Endothelial cell of umbilical vein (primary cell): Measurements from ENCODE around the gene CHSY3. TPM values are rescaled to one million over a fixed set of nuclear protein-coding genes. Genes with fewer than 3 reads are reported as not detected.

Source experiments
- BruUV-seq: library from RNA; stranded (reverse); fragments of 400-500 nt; replicated peaks from 2 replicates; lab custom pipeline; 2021; lab: Mats Ljungman, UMichigan
- CTCF ChIA-PET: fragments of 300-600, 350-600 bp; sonication (Branson Sonifier 250); formaldehyde crosslinking; loops from one replicate; lab custom pipeline; 2021; ENCODE audit warnings: antibody characterized with exemption, inconsistent platforms; lab: Charles Lee
- POLR2A ChIA-PET: fragments of 300-600, 350-600 bp; sonication (Branson Sonifier 250); formaldehyde crosslinking; loops from one replicate; lab custom pipeline; 2021; ENCODE audit warnings: antibody characterized with exemption, inconsistent platforms; lab: Charles Lee
- DNase-seq: peaks from one replicate; pipeline ENCODE4 v3.0.0-alpha.2; 2011; ENCODE audit warnings: low read depth, low spot score
- FAIRE-seq: peaks from 2 replicates; lab custom pipeline; 2011; peaks lifted over from hg19 to GRCh38; lab: Jason Lieb, UNC
- H2AFZ ChIP-seq: 2 replicates; pipeline ENCODE4 v1.6.0; 2012; ENCODE audit warnings: low read depth, low read length, control low read depth, inconsistent platforms
- H3K27ac ChIP-seq: 2 replicates; pipeline ENCODE4 v1.5.1; 2011; ENCODE audit warnings: low read depth, mild to moderate bottlenecking, control low read depth, low read length, moderate library complexity; ENCODE audit not compliant: insufficient read depth
- H3K27me3 ChIP-seq, 2 experiments: 2 replicates each; pipeline versions ENCODE4 v1.6.0 to v1.6.1; 2011; ENCODE audit warnings: low read length in 2 of 2, mixed read lengths in 1 of 2; ENCODE audit not compliant: control insufficient read depth in 2 of 2, insufficient read depth in 2 of 2
- H3K36me3 ChIP-seq, 2 experiments: 2 replicates in 1 of 2; 3 replicates in 1 of 2; pipeline ENCODE4 v1.5.1; 2011; ENCODE audit warnings: low read length in 2 of 2, mild to moderate bottlenecking in 1 of 2, moderate library complexity in 1 of 2; ENCODE audit not compliant: control insufficient read depth in 2 of 2, insufficient read depth in 2 of 2; ENCODE audit errors: extremely low read depth in 1 of 2
- H3K4me1 ChIP-seq: 3 replicates; pipeline ENCODE4 v1.5.1; 2011; ENCODE audit warnings: mild to moderate bottlenecking, low read length; ENCODE audit not compliant: control insufficient read depth, insufficient read depth; ENCODE audit errors: extremely low read depth
- H3K4me2 ChIP-seq: 2 replicates; pipeline ENCODE4 v1.6.1; 2011; ENCODE audit warnings: low read length, control low read depth, mixed read lengths; ENCODE audit not compliant: insufficient read depth
- H3K4me3 ChIP-seq, 3 experiments: fragments of 200-600 bp in 1 of 3; sonication (generic), shearing (Covaris generic) in 1 of 3; replicated peaks in 1 of 3; 2 replicates each; pipeline ENCODE4 v1.5.1; 2011 to 2016; ENCODE audit warnings: control low read depth in 3 of 3, low read length in 3 of 3, mild to moderate bottlenecking in 2 of 3, inconsistent platforms in 1 of 3, low read depth in 1 of 3, moderate library complexity in 1 of 3; ENCODE audit not compliant: insufficient read depth in 1 of 3
- H3K79me2 ChIP-seq: 2 replicates; pipeline ENCODE4 v1.6.0; 2012; ENCODE audit warnings: low read length, inconsistent platforms; ENCODE audit not compliant: control insufficient read depth, insufficient read depth
- H3K9ac ChIP-seq: replicated peaks from 2 replicates; pipeline ENCODE3; 2011; ENCODE audit warnings: low read length, control low read depth; ENCODE audit not compliant: insufficient read depth; ENCODE audit errors: extremely low read depth
- H3K9me1 ChIP-seq: replicated peaks from 3 replicates; pipeline ENCODE4 v1.6.0; 2011; ENCODE audit warnings: mild to moderate bottlenecking, low read length; ENCODE audit not compliant: control insufficient read depth, insufficient read depth; ENCODE audit errors: extremely low read depth
- H3K9me3 ChIP-seq: replicated peaks from 2 replicates; pipeline ENCODE4 v1.5.1; 2012; ENCODE audit warnings: low read length, inconsistent platforms; ENCODE audit not compliant: control insufficient read depth, insufficient read depth
- H4K20me1 ChIP-seq: replicated peaks from 2 replicates; pipeline ENCODE3; 2011; ENCODE audit warnings: mild to moderate bottlenecking, low read length; ENCODE audit not compliant: control insufficient read depth, insufficient read depth; ENCODE audit errors: extremely low read depth
- EZH2 ChIP-seq: IDR thresholded peaks from 2 replicates; pipeline ENCODE4 v1.6.1; 2012; ENCODE audit warnings: borderline replicate concordance, low read depth, mild to moderate bottlenecking, moderate library complexity, low read length, inconsistent platforms; ENCODE audit not compliant: severe bottlenecking
- FOS ChIP-seq: IDR thresholded peaks from 2 replicates; pipeline ENCODE4 v1.6.1; 2011; ENCODE audit warnings: mild to moderate bottlenecking, low read length, moderate library complexity, borderline replicate concordance; ENCODE audit not compliant: insufficient read depth
- GATA2 ChIP-seq: IDR thresholded peaks from 2 replicates; pipeline ENCODE4 v1.7.0; 2011; ENCODE audit warnings: low read depth, mild to moderate bottlenecking, moderate library complexity, mixed read lengths, low read length; ENCODE audit not compliant: insufficient read length, insufficient read depth
- JUN ChIP-seq: IDR thresholded peaks from 2 replicates; pipeline ENCODE4 v1.6.1; 2011; ENCODE audit warnings: borderline replicate concordance, low read depth; ENCODE audit not compliant: insufficient read length, insufficient read depth
- MYC ChIP-seq: IDR thresholded peaks from one replicate; pipeline ENCODE4 v1.6.1; 2011; ENCODE audit warnings: mild to moderate bottlenecking, low read depth, low read length
- POLR2A ChIP-seq: IDR thresholded peaks from 2 replicates; pipeline ENCODE4 v1.6.1; 2012; ENCODE audit warnings: low read depth, mild to moderate bottlenecking, control low read depth, low read length
- POLR2AphosphoS5 ChIP-seq: IDR thresholded peaks from 2 replicates; pipeline ENCODE4 v1.6.1; 2012; ENCODE audit warnings: low read depth, mild to moderate bottlenecking, control low read depth, low read length, moderate library complexity; ENCODE audit not compliant: insufficient read depth
- dilution Hi-C: fragments of 300-500 bp; cut with MboI; formaldehyde crosslinking; loops from one replicate; pipeline ENCODE4 v1.15.0; 2019; ENCODE audit warnings: low sequenced_read_pairs; ENCODE audit not compliant: extremely low pct_ligation_motif_present
- intact Hi-C: fragments of 100-400 bp; cut with micrococcal nuclease; formaldehyde crosslinking; loops from one replicate; pipeline ENCODE4 v1.10.0; 2022
- polyA plus RNA-seq, 4 experiments: library from polyadenylated mRNA; depleted of rRNA in 3 of 4; stranded (reverse) in 3 of 4; unstranded in 1 of 4; fragments of >200 nt; gene quantifications; 2 replicates each; pipeline versions ENCODE4 v1.2.1 to v1.2.3, GENCODE V29; 2011 to 2012; ENCODE audit warnings: missing spikeins in 1 of 4
- total RNA-seq: library from RNA; stranded (reverse); gene quantifications from 2 replicates; pipeline ENCODE4 v1.2.3, GENCODE V29; 2021
- TF ChIP-seq, protein P1 (sequence below): IDR thresholded peaks from 2 replicates; pipeline ENCODE4 v1.6.1; 2011; ENCODE audit not compliant: insufficient read depth, insufficient read length
- TF ChIP-seq, protein P2 (sequence below), 2 donors: IDR thresholded peaks; 1 replicate in 1 of 2; 2 replicates in 1 of 2; pipeline ENCODE4 v1.5.1; 2011; ENCODE audit warnings: low read length in 2 of 2, mild to moderate bottlenecking in 2 of 2, moderate library complexity in 2 of 2, control low read depth in 1 of 2, inconsistent platforms in 1 of 2, low read depth in 1 of 2; ENCODE audit not compliant: insufficient read depth in 1 of 2; ENCODE audit errors: extremely low read depth in 1 of 2

The CHSY3 gene
- total and polyA plus RNA-seq, 2 donors (not counting 3 experiments of a cell fraction or from before 2014, with no cell fraction given): 2.2 to 8.4 TPM

GRCh38 chr5:130011986-130012385 is 107.7 kb downstream of the CHSY3 start:
- DNase-seq (no peak), FAIRE-seq (no peak)
- CTCF ChIA-PET: no interaction called here
- POLR2A ChIA-PET: no interaction called here
- dilution Hi-C loops (no loop called here), intact Hi-C loops (no loop called here)
- no peaks in the 10 kb centered on the region for H3K4me1 ChIP-seq
- TF ChIP-seq POLR2A: no peak
- TF ChIP-seq FOS: no peak
- TF ChIP-seq, protein P1, sequence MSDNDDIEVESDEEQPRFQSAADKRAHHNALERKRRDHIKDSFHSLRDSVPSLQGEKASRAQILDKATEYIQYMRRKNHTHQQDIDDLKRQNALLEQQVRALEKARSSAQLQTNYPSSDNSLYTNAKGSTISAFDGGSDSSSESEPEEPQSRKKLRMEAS: no peak
- TF ChIP-seq, protein P2, sequence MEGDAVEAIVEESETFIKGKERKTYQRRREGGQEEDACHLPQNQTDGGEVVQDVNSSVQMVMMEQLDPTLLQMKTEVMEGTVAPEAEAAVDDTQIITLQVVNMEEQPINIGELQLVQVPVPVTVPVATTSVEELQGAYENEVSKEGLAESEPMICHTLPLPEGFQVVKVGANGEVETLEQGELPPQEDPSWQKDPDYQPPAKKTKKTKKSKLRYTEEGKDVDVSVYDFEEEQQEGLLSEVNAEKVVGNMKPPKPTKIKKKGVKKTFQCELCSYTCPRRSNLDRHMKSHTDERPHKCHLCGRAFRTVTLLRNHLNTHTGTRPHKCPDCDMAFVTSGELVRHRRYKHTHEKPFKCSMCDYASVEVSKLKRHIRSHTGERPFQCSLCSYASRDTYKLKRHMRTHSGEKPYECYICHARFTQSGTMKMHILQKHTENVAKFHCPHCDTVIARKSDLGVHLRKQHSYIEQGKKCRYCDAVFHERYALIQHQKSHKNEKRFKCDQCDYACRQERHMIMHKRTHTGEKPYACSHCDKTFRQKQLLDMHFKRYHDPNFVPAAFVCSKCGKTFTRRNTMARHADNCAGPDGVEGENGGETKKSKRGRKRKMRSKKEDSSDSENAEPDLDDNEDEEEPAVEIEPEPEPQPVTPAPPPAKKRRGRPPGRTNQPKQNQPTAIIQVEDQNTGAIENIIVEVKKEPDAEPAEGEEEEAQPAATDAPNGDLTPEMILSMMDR (IDR thresholded peaks at IDR 0.05; ENCODE audit: extremely low read depth in 1 of 2, insufficient read depth in 1 of 2, low read depth in 1 of 2, low read length in 2 of 2): no peak
- TF ChIP-seq GATA2: no peak
- TF ChIP-seq JUN: no peak
- no peak for TF ChIP-seq POLR2AphosphoS5
- TF ChIP-seq EZH2: no peak
- TF ChIP-seq MYC: no peak
- no peak overlapping the region for H3K27ac ChIP-seq
- H3K4me2 ChIP-seq: no peak overlapping the region
- H3K9me3 ChIP-seq: no peaks in the 10 kb centered on the region
- no peak overlapping the region for H2AFZ ChIP-seq
- H4K20me1 ChIP-seq: no peaks in the 10 kb centered on the region
- no peak overlapping the region for H3K4me3 ChIP-seq
- no peak overlapping the region for H3K9ac ChIP-seq
- no peaks in the 10 kb centered on the region for H3K36me3 ChIP-seq
- no peaks in the 10 kb centered on the region for H3K79me2 ChIP-seq
- no peaks in the 10 kb centered on the region for H3K9me1 ChIP-seq
- H3K27me3 ChIP-seq: no peaks in the 10 kb centered on the region
- BruUV-seq: no TSS peak
